NCI-H2171 treated with DMSO at 0.1 percent for 48 hours (cell line): ENCODE results near the gene LPIN2.
A peak's percentile ranks its signal among the peaks of the same experiment; 100 is the strongest.
"Not testable (repeated sequence)": the region's sequence is repeated elsewhere in the genome, so short reads cannot be mapped to it uniquely, and the experiment has no call there.

Experiments used
- DNase-seq: peaks from one replicate; lab custom pipeline; 2025; lab: John Stamatoyannopoulos, UW

Gene LPIN2

GRCh38 chr18:3044931-3045698 is 32.2 kb upstream of the LPIN2 start:
- DNase-seq, result peak; percentile 73

- DNase-seq, result no peak
Measured at GRCh38 chr18:3042379-3042778, 29.4 kb upstream of the LPIN2 start.

GRCh38 chr18:3041843-3042242 is 28.9 kb upstream of the LPIN2 start:
- DNase-seq, result peak; percentile 77

GRCh38 chr18:3040881-3041280 is 27.9 kb upstream of the LPIN2 start:
- no peak for DNase-seq

- DNase-seq, result no peak
Measured at GRCh38 chr18:3040173-3040572, 27.2 kb upstream of the LPIN2 start.

- DNase-seq, result no peak
Measured at GRCh38 chr18:3037423-3037915, 24.5 kb upstream of the LPIN2 start.

GRCh38 chr18:3036108-3036507 is 23.2 kb upstream of the LPIN2 start:
- DNase-seq, result no peak

- DNase-seq, result no peak
Measured at GRCh38 chr18:3035635-3036034, 22.7 kb upstream of the LPIN2 start.

GRCh38 chr18:3032721-3033120 is 19.8 kb upstream of the LPIN2 start:
- no peak for DNase-seq

GRCh38 chr18:3029215-3029952 is 16.4 kb upstream of the LPIN2 start:
- DNase-seq, result no peak

GRCh38 chr18:3028115-3028514 is 15.2 kb upstream of the LPIN2 start:
- DNase-seq, result not testable (repeated sequence)

- DNase-seq, result no peak
Measured at GRCh38 chr18:3027370-3027891, 14.5 kb upstream of the LPIN2 start.

GRCh38 chr18:3025544-3025943 is 12.6 kb upstream of the LPIN2 start:
- no peak for DNase-seq

GRCh38 chr18:3023603-3024002 is 10.7 kb upstream of the LPIN2 start:
- not testable (repeated sequence) for DNase-seq

GRCh38 chr18:3016585-3017297 is 3.8 kb upstream of the LPIN2 start:
- DNase-seq, result no peak

GRCh38 chr18:3015851-3016250 is 2.9 kb upstream of the LPIN2 start:
- no peak for DNase-seq

- DNase-seq, result no peak
Measured at GRCh38 chr18:3015204-3015592, 2.3 kb upstream of the LPIN2 start.

- DNase-seq, result no peak
Measured at GRCh38 chr18:3014503-3015203, 1.7 kb upstream of the LPIN2 start.

GRCh38 chr18:3012136-3013023 is 564 bp downstream of the LPIN2 start:
- peak; percentile 34 for DNase-seq

GRCh38 chr18:3010086-3010485 is 2.9 kb downstream of the LPIN2 start:
- no peak for DNase-seq

- DNase-seq, result no peak
Measured at GRCh38 chr18:3008541-3008940, 4.4 kb downstream of the LPIN2 start.
